Measurements from ENCODE around the gene SEZ6L2. TPM values are rescaled to one million over a fixed set of nuclear protein-coding genes. Genes with fewer than 3 reads are reported as not detected.

Gene SEZ6L2
- total RNA-seq, 1 donor from 2014 or later = 69.6 TPM

DNA sequence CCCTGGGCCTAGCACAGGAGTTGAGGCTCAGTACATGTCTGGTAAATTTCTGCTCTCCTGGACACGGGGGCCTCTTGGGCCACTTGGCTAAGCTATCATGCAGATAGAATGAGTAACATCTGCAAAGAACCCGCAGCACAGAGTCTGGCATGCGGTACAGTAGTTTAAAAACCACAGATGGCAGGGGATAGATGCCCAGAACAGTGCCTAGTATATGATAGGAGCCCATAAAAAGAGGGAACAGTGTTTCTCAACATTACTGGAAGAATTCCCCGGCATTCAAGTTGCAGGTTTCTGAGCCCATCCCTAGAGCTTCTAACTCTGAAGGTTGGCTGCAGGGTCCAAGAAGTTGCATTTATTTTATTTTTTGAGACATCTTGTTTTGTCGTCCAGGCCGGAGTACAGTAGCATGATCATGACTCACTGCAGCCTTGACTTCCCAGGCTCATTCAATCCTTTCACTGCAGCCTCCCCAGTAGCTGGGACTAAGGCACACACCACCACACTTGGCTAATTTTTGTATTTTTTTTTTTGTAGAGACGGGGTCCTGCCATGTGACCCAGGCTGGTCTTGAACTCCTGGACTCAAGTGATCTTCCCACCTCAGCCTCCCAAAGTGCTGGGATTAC lies 42.1 kb downstream of the SEZ6L2 start:
- TF ChIP-seq, protein P1, sequence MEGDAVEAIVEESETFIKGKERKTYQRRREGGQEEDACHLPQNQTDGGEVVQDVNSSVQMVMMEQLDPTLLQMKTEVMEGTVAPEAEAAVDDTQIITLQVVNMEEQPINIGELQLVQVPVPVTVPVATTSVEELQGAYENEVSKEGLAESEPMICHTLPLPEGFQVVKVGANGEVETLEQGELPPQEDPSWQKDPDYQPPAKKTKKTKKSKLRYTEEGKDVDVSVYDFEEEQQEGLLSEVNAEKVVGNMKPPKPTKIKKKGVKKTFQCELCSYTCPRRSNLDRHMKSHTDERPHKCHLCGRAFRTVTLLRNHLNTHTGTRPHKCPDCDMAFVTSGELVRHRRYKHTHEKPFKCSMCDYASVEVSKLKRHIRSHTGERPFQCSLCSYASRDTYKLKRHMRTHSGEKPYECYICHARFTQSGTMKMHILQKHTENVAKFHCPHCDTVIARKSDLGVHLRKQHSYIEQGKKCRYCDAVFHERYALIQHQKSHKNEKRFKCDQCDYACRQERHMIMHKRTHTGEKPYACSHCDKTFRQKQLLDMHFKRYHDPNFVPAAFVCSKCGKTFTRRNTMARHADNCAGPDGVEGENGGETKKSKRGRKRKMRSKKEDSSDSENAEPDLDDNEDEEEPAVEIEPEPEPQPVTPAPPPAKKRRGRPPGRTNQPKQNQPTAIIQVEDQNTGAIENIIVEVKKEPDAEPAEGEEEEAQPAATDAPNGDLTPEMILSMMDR (IDR thresholded peaks at IDR 0.05; ENCODE audit: insufficient read depth, low read depth, low read length) = no peak
- no peak for TF ChIP-seq EZH2 (IDR thresholded peaks at IDR 0.05; ENCODE audit: insufficient read depth, low read length)
- no peaks in the 10 kb centered on the region for H3K9me3 Mint-ChIP-seq (ENCODE audit: unreplicated experiment)
- DNase-seq (ENCODE audit: low read depth) = peak; percentile 61
- Histone ChIP-seq H3K27ac (ENCODE audit: low read depth, low read length) (no peak overlapping the region), H3K79me2 (ENCODE audit: insufficient read depth, low read length) (peaks cover 9% of the 10 kb centered on the region), H3K4me2 (ENCODE audit: low read length) (no peak overlapping the region), H3K36me3 (ENCODE audit: insufficient read depth, low read length) (peaks cover 14% of the 10 kb centered on the region), H3K4me3 (ENCODE audit: insufficient read depth, low read depth, low read length) (no peak overlapping the region), H2AFZ (ENCODE audit: low read depth, low read length) (no peak overlapping the region), H3K27me3 (ENCODE audit: insufficient read depth, low read length) (no peaks in the 10 kb centered on the region), H4K20me1 (ENCODE audit: insufficient read depth, low read length) (peaks cover 3% of the 10 kb centered on the region), H3K9me3 (ENCODE audit: insufficient read depth, low read depth, low read length) (no peaks in the 10 kb centered on the region), H3K4me1 (ENCODE audit: insufficient read depth, low read length) (peaks cover 7% of the 10 kb centered on the region), H3K9ac (ENCODE audit: low read length) (peak overlapping the region; percentile 5)
- H3K36me3 Mint-ChIP-seq (ENCODE audit: low read depth, unreplicated experiment) = peaks cover 14% of the 10 kb centered on the region
- no peaks in the 10 kb centered on the region for H3K27me3 Mint-ChIP-seq (ENCODE audit: low read depth, unreplicated experiment)
- H3K4me1 Mint-ChIP-seq (ENCODE audit: low read depth, unreplicated experiment) = peaks cover 7% of the 10 kb centered on the region
- peak overlapping the region; percentile 66 for H3K27ac Mint-ChIP-seq (ENCODE audit: unreplicated experiment)
- H3K4me3 Mint-ChIP-seq (ENCODE audit: unreplicated experiment) = no peak overlapping the region
- no peak for FAIRE-seq

- peaks cover 10% of the 10 kb centered on the region for H3K36me3 ChIP-seq (ENCODE audit: insufficient read depth, low read length)
- H3K4me2 ChIP-seq (ENCODE audit: low read length) = no peak overlapping the region
- Mint-ChIP-seq H3K36me3 (ENCODE audit: low read depth, unreplicated experiment) (peaks cover 5% of the 10 kb centered on the region), H3K4me3 (ENCODE audit: unreplicated experiment) (no peak overlapping the region), H3K27me3 (ENCODE audit: low read depth, unreplicated experiment) (no peaks in the 10 kb centered on the region), H3K27ac (ENCODE audit: unreplicated experiment) (no peak overlapping the region), H3K4me1 (ENCODE audit: low read depth, unreplicated experiment) (peaks cover 4% of the 10 kb centered on the region), H3K9me3 (ENCODE audit: unreplicated experiment) (no peaks in the 10 kb centered on the region)
- no peak for TF ChIP-seq EZH2 (IDR thresholded peaks at IDR 0.05; ENCODE audit: insufficient read depth, low read length)
- TF ChIP-seq, protein P1 (IDR thresholded peaks at IDR 0.05; ENCODE audit: insufficient read depth, low read depth, low read length) = no peak
- H3K79me2 ChIP-seq (ENCODE audit: insufficient read depth, low read length) = no peaks in the 10 kb centered on the region
- H3K27me3 ChIP-seq (ENCODE audit: insufficient read depth, low read length) = no peaks in the 10 kb centered on the region
- H2AFZ ChIP-seq (ENCODE audit: low read depth, low read length) = no peak overlapping the region
- no peak overlapping the region for H3K9ac ChIP-seq (ENCODE audit: low read length)
- H3K4me3 ChIP-seq (ENCODE audit: insufficient read depth, low read depth, low read length) = no peak overlapping the region
- DNase-seq (ENCODE audit: low read depth) (no peak), FAIRE-seq (no peak)
- H3K27ac ChIP-seq (ENCODE audit: low read depth, low read length) = no peak overlapping the region
- H4K20me1 ChIP-seq (ENCODE audit: insufficient read depth, low read length) = peaks cover 3% of the 10 kb centered on the region
- no peaks in the 10 kb centered on the region for H3K9me3 ChIP-seq (ENCODE audit: insufficient read depth, low read depth, low read length)
- peaks cover 3% of the 10 kb centered on the region for H3K4me1 ChIP-seq (ENCODE audit: insufficient read depth, low read length)
These were observed 44.7 kb downstream of the SEZ6L2 start for GRCh38 chr16:29854520-29855100.

DNA sequence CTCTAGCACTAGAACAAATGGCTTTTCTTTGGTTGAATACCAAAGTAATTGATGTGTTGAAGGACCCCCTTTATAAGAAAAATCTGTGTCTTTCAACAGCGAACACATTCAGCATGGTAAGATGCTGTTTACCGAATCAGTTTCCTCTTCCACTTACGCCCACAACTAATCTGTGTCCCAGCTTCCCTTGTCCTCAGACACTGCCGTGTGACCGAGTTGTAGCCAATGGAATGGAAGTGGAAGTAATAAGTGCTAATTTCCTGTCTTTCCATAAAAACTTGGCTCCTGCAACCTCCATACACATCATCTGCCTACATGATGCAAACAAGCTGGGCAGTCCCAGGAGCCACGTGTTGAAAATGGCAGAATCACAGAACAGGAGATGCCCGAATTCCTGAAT lies 46.7 kb downstream of the SEZ6L2 start:
- Histone ChIP-seq H3K4me3 (ENCODE audit: insufficient read depth, low read depth, low read length) (no peak overlapping the region), H3K4me2 (ENCODE audit: low read length) (no peak overlapping the region), H3K9ac (ENCODE audit: low read length) (no peak overlapping the region), H2AFZ (ENCODE audit: low read depth, low read length) (no peak overlapping the region), H3K4me1 (ENCODE audit: insufficient read depth, low read length) (peaks cover 3% of the 10 kb centered on the region), H4K20me1 (ENCODE audit: insufficient read depth, low read length) (peaks cover 12% of the 10 kb centered on the region), H3K27me3 (ENCODE audit: insufficient read depth, low read length) (no peaks in the 10 kb centered on the region), H3K9me3 (ENCODE audit: insufficient read depth, low read depth, low read length) (no peaks in the 10 kb centered on the region), H3K79me2 (ENCODE audit: insufficient read depth, low read length) (no peaks in the 10 kb centered on the region), H3K27ac (ENCODE audit: low read depth, low read length) (no peak overlapping the region), H3K36me3 (ENCODE audit: insufficient read depth, low read length) (peaks cover 5% of the 10 kb centered on the region)
- no peak overlapping the region for H3K27ac Mint-ChIP-seq (ENCODE audit: unreplicated experiment)
- peaks cover 2% of the 10 kb centered on the region for H3K36me3 Mint-ChIP-seq (ENCODE audit: low read depth, unreplicated experiment)
- FAIRE-seq (no peak), DNase-seq (ENCODE audit: low read depth) (peak; percentile 22)
- TF ChIP-seq EZH2 (IDR thresholded peaks at IDR 0.05; ENCODE audit: insufficient read depth, low read length) = no peak
- TF ChIP-seq, protein P1 (IDR thresholded peaks at IDR 0.05; ENCODE audit: insufficient read depth, low read depth, low read length) = no peak
- H3K9me3 Mint-ChIP-seq (ENCODE audit: unreplicated experiment) = no peaks in the 10 kb centered on the region
- no peaks in the 10 kb centered on the region for H3K27me3 Mint-ChIP-seq (ENCODE audit: low read depth, unreplicated experiment)
- no peak overlapping the region for H3K4me3 Mint-ChIP-seq (ENCODE audit: unreplicated experiment)
- H3K4me1 Mint-ChIP-seq (ENCODE audit: low read depth, unreplicated experiment) = peaks cover 8% of the 10 kb centered on the region
